Urinary bladder (tissue), 4 donors: ENCODE results near the gene GPR180. TPM values are rescaled to one million over a fixed set of nuclear protein-coding genes. Genes with fewer than 3 reads are reported as not detected.

Experiments used
- DNase-seq: peaks from one replicate; pipeline ENCODE4 v3.0.0-alpha.2; 2015; ENCODE audit errors: extremely low spot score
- H3K27ac ChIP-seq: one replicate; pipeline ENCODE4 v1.5.1; 2013; ENCODE audit warnings: low read depth, mild to moderate bottlenecking, moderate library complexity
- H3K36me3 ChIP-seq: one replicate; pipeline ENCODE4 v1.6.1; 2013; ENCODE audit warnings: mild to moderate bottlenecking, moderate library complexity; ENCODE audit not compliant: insufficient read depth
- H3K4me1 ChIP-seq: one replicate; pipeline ENCODE4 v1.6.1; 2013; ENCODE audit warnings: mild to moderate bottlenecking, moderate library complexity; ENCODE audit not compliant: insufficient read depth
- H3K4me3 ChIP-seq: one replicate; pipeline ENCODE4 v1.5.1; 2013; ENCODE audit warnings: low read depth, low read length
- WGBS: extraction: QIAGEN DNeasy Blood & Tissue Kit; methylation state at CpG from one replicate; pipeline ENCODE4 v1.1.7; 2013; 5-methylcytosine and 5-hydroxymethylcytosine counted together
- polyA plus RNA-seq: library from polyadenylated mRNA; stranded (reverse); fragments of 200-250 nt; gene quantifications from one replicate; pipeline ENCODE4 v1.2.3, GENCODE V29; 2013
- small RNA-seq: library from RNA; depleted of rRNA; stranded (forward); fragments of <200 nt; gene quantifications from one replicate; pipeline ENCODE3, GENCODE V24; 2014
- total RNA-seq: library from RNA; depleted of rRNA; stranded (reverse); fragments of >200 nt; gene quantifications from one replicate; pipeline ENCODE4 v1.2.3, GENCODE V29; 2014
- donor health status: healthy with polysubstance abuse.
- donor health status: healthy.

The GPR180 gene
- total and polyA plus RNA-seq, 2 donors = 2.4 to 21.5 TPM

GRCh38 chr13:94672400-94672799 lies 70.7 kb downstream of the GPR180 start:
- Histone ChIP-seq H3K27ac (no peak overlapping the region), H3K36me3 (no peaks in the 10 kb centered on the region), H3K4me1 (no peaks in the 10 kb centered on the region), H3K4me3 (no peak overlapping the region)
- DNase-seq = no peak
- WGBS = 78% methylated on average over 2 of the region's 2 CpGs

GRCh38 chr13:94673851-94674250 lies 72.2 kb downstream of the GPR180 start:
- H3K4me3 ChIP-seq = no peak overlapping the region
- no peaks in the 10 kb centered on the region for H3K4me1 ChIP-seq
- DNase-seq = no peak
- H3K36me3 ChIP-seq = no peaks in the 10 kb centered on the region
- 60% methylated on average over 5 of the region's 5 CpGs for WGBS
- H3K27ac ChIP-seq = no peak overlapping the region

GRCh38 chr13:94674609-94675348 lies 73.1 kb downstream of the GPR180 start:
- no peak for DNase-seq
- no peak overlapping the region for H3K27ac ChIP-seq
- H3K4me3 ChIP-seq = no peak overlapping the region
- WGBS = 27% methylated on average over 5 of the region's 5 CpGs
- H3K36me3 ChIP-seq = no peaks in the 10 kb centered on the region
- H3K4me1 ChIP-seq = no peaks in the 10 kb centered on the region

- Histone ChIP-seq H3K4me3 (no peak overlapping the region), H3K36me3 (no peaks in the 10 kb centered on the region), H3K4me1 (no peaks in the 10 kb centered on the region), H3K27ac (no peak overlapping the region)
- WGBS = 80% methylated on average over 2 of the region's 2 CpGs
- DNase-seq = no peak
Measured at GRCh38 chr13:94677799-94678198, 76.1 kb downstream of the GPR180 start.

- no peak for DNase-seq
- Histone ChIP-seq H3K4me1 (no peaks in the 10 kb centered on the region), H3K27ac (no peak overlapping the region), H3K4me3 (no peak overlapping the region), H3K36me3 (no peaks in the 10 kb centered on the region)
- WGBS = 93% methylated on average over 2 of the region's 2 CpGs
Measured at GRCh38 chr13:94678845-94679244, 77.2 kb downstream of the GPR180 start.

- H3K27ac ChIP-seq = no peak overlapping the region
Measured at GRCh38 chr13:94679614-94680013, 78.0 kb downstream of the GPR180 start.

GRCh38 chr13:94682229-94682628 lies 80.6 kb downstream of the GPR180 start:
- WGBS = 70% methylated on average over 2 of the region's 2 CpGs
- Histone ChIP-seq H3K36me3 (no peaks in the 10 kb centered on the region), H3K4me1 (no peaks in the 10 kb centered on the region), H3K4me3 (no peak overlapping the region), H3K27ac (no peak overlapping the region)
- no peak for DNase-seq

More at GRCh38 chr13:94679614-94680013, 78.0 kb downstream of the GPR180 start:
- no peaks in the 10 kb centered on the region for H3K4me1 ChIP-seq
- no peaks in the 10 kb centered on the region for H3K36me3 ChIP-seq
- DNase-seq = no peak
- no peak overlapping the region for H3K4me3 ChIP-seq
- WGBS = 73% methylated on average over 6 of the region's 6 CpGs

GRCh38 chr13:94683409-94683808 lies 81.8 kb downstream of the GPR180 start:
- no peaks in the 10 kb centered on the region for H3K36me3 ChIP-seq
- H3K27ac ChIP-seq = no peak overlapping the region
- DNase-seq = no peak
- H3K4me3 ChIP-seq = no peak overlapping the region
- no peaks in the 10 kb centered on the region for H3K4me1 ChIP-seq
- 43% methylated on average over 5 of the region's 5 CpGs for whole genome bisulfite sequencing

Small RNA genes within 50 kb of the gene (small RNA-seq; reads per million reads assigned to genes)
- gene RNA5SP36 = not detected

Other genes starting within 250 kb of the GPR180 start
- gene DCT, start 122.2 kb upstream of the GPR180 start, total RNA-seq = 0.21 TPM
- gene DCT, start 122.2 kb upstream of the GPR180 start, polyA plus RNA-seq = 0.15 TPM
- 28.7 TPM for gene TGDS, start 5.7 kb upstream of the GPR180 start, total RNA-seq
- gene TGDS, start 5.7 kb upstream of the GPR180 start, polyA plus RNA-seq = 9.2 TPM
- 0.11 TPM for gene SOX21, start 110.7 kb downstream of the GPR180 start, total RNA-seq
- not detected for gene SOX21, start 110.7 kb downstream of the GPR180 start, polyA plus RNA-seq